ENCODE measurements around the gene FER1L5. TPM values are rescaled to one million over a fixed set of nuclear protein-coding genes. Genes with fewer than 3 reads are reported as not detected.

FER1L5 gene
- total and polyA plus RNA-seq, 9 of the 15 experiments (the other 6 are each of a cell fraction or from before 2014, with no cell fraction given), result 0.01 TPM; not detected in 6

GRCh38 chr2:96617012-96617411 lies 25.6 kb upstream of the FER1L5 start:
- H3K36me3 ChIP-seq (ENCODE audit: control insufficient read depth, insufficient read depth, low read length), result peaks cover 77% of the 10 kb centered on the region
- ATAC-seq, result no peak
- POLR2A ChIA-PET, result interaction anchor here (1.0 to 2.2 kb wide), 3 partner anchors 9 to 21 kb away, joined by 3 to 19 read pairs (median 7); partner anchors contain the start of gene KANSL3

More at GRCh38 chr2:96617012-96617411, 25.6 kb upstream of the FER1L5 start:
- intact Hi-C loops (cut with micrococcal nuclease), result no loop called here
- Histone ChIP-seq H3K4me1 (replicated peaks in 1 of 2; ENCODE audit: control insufficient read depth in 2 of 2, insufficient read depth in 2 of 2, low read length in 2 of 2) (no peaks in the 10 kb centered on the region; a peak in 1 of 5 replicates), H3K4me3 (no peak overlapping the region), H3K4me2 (ENCODE audit: insufficient read depth, low read length) (no peak overlapping the region), H3K9me1 (ENCODE audit: control insufficient read depth, insufficient read depth, low read length) (no peaks in the 10 kb centered on the region), H3K79me2 (ENCODE audit: control insufficient read depth, insufficient read depth, low read length) (0 out of 3 replicates have a peak, but pooled peaks cover 3% of the 10 kb centered on the region), H3K9me3 (replicated peaks; ENCODE audit: control insufficient read depth, insufficient read depth, low read depth, low read length) (no peaks in the 10 kb centered on the region), H4K20me1 (replicated peaks; ENCODE audit: control insufficient read depth, insufficient read depth, low read length) (no peaks in the 10 kb centered on the region), H3K9ac (ENCODE audit: insufficient read depth in 1 of 2, low read depth in 2 of 2, low read length in 2 of 2) (no peak overlapping the region), H3K27ac (ENCODE audit: extremely low read depth, low read depth, low read length) (no peak overlapping the region), H3K27me3 (ENCODE audit: control insufficient read depth in 2 of 2, insufficient read depth in 2 of 2, low read length in 2 of 2) (no peaks in the 10 kb centered on the region), H2AFZ (ENCODE audit: low read depth, low read length) (no peak overlapping the region)
- in situ Hi-C loops (cut with MboI), result no loop called here
- DNase-seq (ENCODE audit: extremely low read depth in 1 of 4, low spot score in 3 of 4) (no peak), FAIRE-seq (no peak)
- no TSS peak for BruUV-seq (replicated peaks)
- TF ChIP-seq FOXP4 (CRISPR knock-in tag; IDR thresholded peaks at IDR 0.05; ENCODE audit: borderline replicate concordance) (no peak), FOSL1 (tag; conservative IDR thresholded peaks at IDR 0.05) (no peak), YY1 (IDR thresholded peaks at IDR 0.05; ENCODE audit: borderline replicate concordance in 1 of 3, control insufficient read depth in 1 of 3, extremely low read depth in 1 of 3, insufficient read depth in 3 of 3, insufficient read length in 1 of 3, insufficient replicate concordance in 2 of 3, low read depth in 1 of 3, low read length in 2 of 3) (no peak), ZNF311 (CRISPR knock-in tag; IDR thresholded peaks at IDR 0.05) (no peak), ZNF408 (CRISPR knock-in tag; IDR thresholded peaks at IDR 0.05; ENCODE audit: low read depth) (no peak), TAF1 (IDR thresholded peaks at IDR 0.05; ENCODE audit: control insufficient read depth, extremely low read depth, insufficient read depth, low read length, severe bottlenecking) (no peak), CTBP1 (IDR thresholded peaks at IDR 0.05; ENCODE audit: borderline replicate concordance) (no peak), ZNF217 (CRISPR knock-in tag; IDR thresholded peaks at IDR 0.05) (no peak)
- WGBS (ENCODE audit: insufficient coverage, low coverage, missing lambda C conversion rate), result 89% methylated on average over 4 of the region's 4 CpGs
- CTCF ChIA-PET (ENCODE audit: low intra/inter-chr PET ratio), result interaction anchor here (1.0 kb wide), 1 partner anchor 15 kb away, joined by 4 read pairs; no protein-coding TSS in a partner anchor
